Fibroblast of lung (primary cell): ENCODE results near the gene NRIP1. TPM values are rescaled to one million over a fixed set of nuclear protein-coding genes. Genes with fewer than 3 reads are reported as not detected.

Experiments
- DNase-seq, 2 donors: peaks; one replicate each; pipeline versions ENCODE4 v3.0.0 to v3.0.0-alpha.2; 2010; ENCODE audit warnings: low read depth in 2 of 2
- H2AFZ ChIP-seq: 2 replicates; pipeline ENCODE4 v1.5.1; 2012; ENCODE audit warnings: low read length, control low read depth, inconsistent platforms
- H3K27ac ChIP-seq: 2 replicates; pipeline ENCODE4 v1.5.1; 2011; ENCODE audit warnings: low read length, control low read depth; ENCODE audit not compliant: insufficient read depth
- H3K27me3 ChIP-seq: 2 replicates; pipeline ENCODE4 v1.5.1; 2011; ENCODE audit warnings: mild to moderate bottlenecking, low read length; ENCODE audit not compliant: control insufficient read depth, insufficient read depth
- H3K36me3 ChIP-seq: 2 replicates; pipeline ENCODE4 v1.5.1; 2011; ENCODE audit warnings: low read length; ENCODE audit not compliant: control insufficient read depth, insufficient read depth
- H3K4me1 ChIP-seq: 2 replicates; pipeline ENCODE4 v1.5.1; 2011; ENCODE audit warnings: low read length; ENCODE audit not compliant: control insufficient read depth, insufficient read depth; ENCODE audit errors: extremely low read depth
- H3K4me2 ChIP-seq: 2 replicates; pipeline ENCODE4 v1.5.1; 2011; ENCODE audit warnings: low read length, control low read depth; ENCODE audit not compliant: insufficient read depth; ENCODE audit errors: extremely low read depth
- H3K4me3 ChIP-seq, 4 experiments: fragments of 200-600 bp in 1 of 4; sonication (generic) in 1 of 4; replicated peaks in 1 of 4; 2 replicates each; pipeline ENCODE4 v1.5.1; 2011 to 2016; ENCODE audit warnings: low read length in 4 of 4, low read depth in 3 of 4, mild to moderate bottlenecking in 3 of 4, control low read depth in 2 of 4, inconsistent platforms in 1 of 4, mixed read lengths in 1 of 4; ENCODE audit not compliant: insufficient read depth in 1 of 4; ENCODE audit errors: control extremely low read depth in 1 of 4
- H3K79me2 ChIP-seq: 2 replicates; pipeline ENCODE4 v1.5.1; 2012; ENCODE audit warnings: mild to moderate bottlenecking, low read length, inconsistent platforms; ENCODE audit not compliant: control insufficient read depth, insufficient read depth
- H3K9ac ChIP-seq: 2 replicates; pipeline ENCODE4 v1.5.1; 2011; ENCODE audit warnings: mild to moderate bottlenecking, low read length, control low read depth; ENCODE audit not compliant: insufficient read depth
- H3K9me3 ChIP-seq: 2 replicates; pipeline ENCODE4 v1.5.1; 2012; ENCODE audit warnings: low read depth, low read length; ENCODE audit not compliant: control insufficient read depth, insufficient read depth
- H4K20me1 ChIP-seq: 2 replicates; pipeline ENCODE4 v1.5.1; 2011; ENCODE audit warnings: low read length; ENCODE audit not compliant: control insufficient read depth, insufficient read depth; ENCODE audit errors: extremely low read depth
- CTCF ChIP-seq, 2 donors: IDR thresholded peaks in 1 of 2; conservative IDR thresholded peaks in 1 of 2; 1 replicate in 1 of 2; 2 replicates in 1 of 2; pipeline ENCODE4 v1.5.1; 2011 to 2012; ENCODE audit warnings: low read length in 2 of 2, control low read depth in 1 of 2, inconsistent platforms in 1 of 2, low read depth in 1 of 2, mild to moderate bottlenecking in 1 of 2
- EZH2 ChIP-seq: IDR thresholded peaks from 2 replicates; pipeline ENCODE4 v1.5.1; 2012; ENCODE audit warnings: low read length, control low read depth, mild to moderate bottlenecking; ENCODE audit errors: missing control alignments
- polyA plus RNA-seq, 2 donors: library from polyadenylated mRNA; depleted of rRNA in 1 of 2; stranded (reverse) in 1 of 2; unstranded in 1 of 2; fragments of >200 nt; gene quantifications; 2 replicates each; pipeline ENCODE4 v1.2.1, GENCODE V29; 2011 to 2012; ENCODE audit warnings: missing spikeins in 1 of 2
- total RNA-seq: library from RNA; depleted of rRNA; stranded (reverse); fragments of >200 nt; gene quantifications from 2 replicates; pipeline ENCODE4 v1.2.1, GENCODE V29; 2014

Gene NRIP1
- total and polyA plus RNA-seq, 2 donors (not counting 1 experiment from before 2014, with no cell fraction given): 17.8 to 24.8 TPM

GRCh38 chr21:14989359-14989758, 75.4 kb downstream of the NRIP1 start:
- peaks cover 34% of the 10 kb centered on the region for H3K79me2 ChIP-seq
- peak; percentile 67 to 70 for DNase-seq

GRCh38 chr21:14988760-14989159, 76.0 kb downstream of the NRIP1 start:
- H3K79me2 ChIP-seq: peaks cover 35% of the 10 kb centered on the region
- no peak overlapping the region for H3K9ac ChIP-seq
- no peak overlapping the region for H3K27ac ChIP-seq
- no peak for DNase-seq
- no peaks in the 10 kb centered on the region for H3K36me3 ChIP-seq
- no peaks in the 10 kb centered on the region for H3K4me1 ChIP-seq
- no peak overlapping the region for H3K4me2 ChIP-seq
- H3K4me3 ChIP-seq: no peak overlapping the region
- no peak overlapping the region for H2AFZ ChIP-seq
- no peaks in the 10 kb centered on the region for H3K9me3 ChIP-seq
- TF ChIP-seq CTCF (conservative IDR thresholded peaks at IDR 0.05 in 1 of 2, IDR thresholded peaks at IDR 0.05 in 1 of 2; ENCODE audit: low read depth in 1 of 2, low read length in 2 of 2): no peak
- no peak for TF ChIP-seq EZH2
- H4K20me1 ChIP-seq: no peaks in the 10 kb centered on the region
- no peaks in the 10 kb centered on the region for H3K27me3 ChIP-seq

More at GRCh38 chr21:14989359-14989758, 75.4 kb downstream of the NRIP1 start:
- Histone ChIP-seq H3K27ac (no peak overlapping the region), H3K9ac (no peak overlapping the region), H2AFZ (no peak overlapping the region), H3K4me3 (no peak overlapping the region), H3K4me1 (no peaks in the 10 kb centered on the region), H4K20me1 (no peaks in the 10 kb centered on the region), H3K36me3 (no peaks in the 10 kb centered on the region), H3K27me3 (no peaks in the 10 kb centered on the region), H3K4me2 (no peak overlapping the region), H3K9me3 (no peaks in the 10 kb centered on the region)
- TF ChIP-seq CTCF (conservative IDR thresholded peaks at IDR 0.05 in 1 of 2, IDR thresholded peaks at IDR 0.05 in 1 of 2; ENCODE audit: low read depth in 1 of 2, low read length in 2 of 2) (no peak), EZH2 (no peak)

- DNase-seq: no peak
- Histone ChIP-seq H3K4me2 (no peak overlapping the region), H2AFZ (no peak overlapping the region), H3K36me3 (no peaks in the 10 kb centered on the region), H3K4me3 (no peak overlapping the region), H4K20me1 (no peaks in the 10 kb centered on the region), H3K27ac (no peak overlapping the region), H3K9ac (no peak overlapping the region), H3K79me2 (peaks cover 33% of the 10 kb centered on the region), H3K9me3 (no peaks in the 10 kb centered on the region), H3K4me1 (no peaks in the 10 kb centered on the region), H3K27me3 (no peaks in the 10 kb centered on the region)
- TF ChIP-seq EZH2: no peak
- TF ChIP-seq CTCF (conservative IDR thresholded peaks at IDR 0.05 in 1 of 2, IDR thresholded peaks at IDR 0.05 in 1 of 2; ENCODE audit: low read depth in 1 of 2, low read length in 2 of 2): no peak
Measured at GRCh38 chr21:14987370-14988170, 77.2 kb downstream of the NRIP1 start.
